Endometrial microvascular endothelial cells (primary cell): Measurements from ENCODE around the gene SEC31B. TPM values are rescaled to one million over a fixed set of nuclear protein-coding genes. Genes with fewer than 3 reads are reported as not detected.

Experiments used
- in situ Hi-C: cut with HindIII; loops from 2 replicates; pipeline ENCODE4 v1.10.0; 2017; ENCODE audit warnings: low sequenced_read_pairs, low pct_unique_long_range_greater_than_20kb; ENCODE audit errors: inconsistent ontology term
- total RNA-seq: library from RNA; depleted of rRNA; stranded (reverse); fragments of >200 nt; gene quantifications from one replicate; pipeline ENCODE4 v1.2.3, GENCODE V29; 2015; ENCODE audit errors: inconsistent ontology term

SEC31B gene
- total RNA-seq, 1 donor from 2014 or later: 0.93 TPM

GRCh38 chr10:100470367-100470766 lies 49.3 kb downstream of the SEC31B start:
- in situ Hi-C loops: no loop called here

DNA sequence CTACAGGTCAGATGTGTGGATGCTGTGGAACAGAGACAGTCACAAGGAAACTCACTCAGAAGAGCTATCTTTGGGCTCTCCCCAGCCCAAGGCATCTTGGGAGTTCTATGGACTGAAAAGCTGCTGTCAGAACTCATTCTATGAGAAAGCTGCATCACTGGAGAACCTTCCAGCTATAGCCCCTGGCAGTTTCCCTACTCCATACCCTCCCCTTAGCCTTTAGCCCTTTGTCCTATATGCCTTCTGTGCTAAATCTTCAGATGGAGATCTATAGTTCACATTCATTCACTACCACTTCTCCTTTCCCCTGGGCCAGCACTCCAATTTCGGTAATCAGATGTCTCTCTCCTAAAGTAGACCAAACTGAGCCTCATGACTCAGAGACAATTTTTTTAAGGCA lies 49.9 kb downstream of the SEC31B start:
- in situ Hi-C loops: no loop called here

DNA sequence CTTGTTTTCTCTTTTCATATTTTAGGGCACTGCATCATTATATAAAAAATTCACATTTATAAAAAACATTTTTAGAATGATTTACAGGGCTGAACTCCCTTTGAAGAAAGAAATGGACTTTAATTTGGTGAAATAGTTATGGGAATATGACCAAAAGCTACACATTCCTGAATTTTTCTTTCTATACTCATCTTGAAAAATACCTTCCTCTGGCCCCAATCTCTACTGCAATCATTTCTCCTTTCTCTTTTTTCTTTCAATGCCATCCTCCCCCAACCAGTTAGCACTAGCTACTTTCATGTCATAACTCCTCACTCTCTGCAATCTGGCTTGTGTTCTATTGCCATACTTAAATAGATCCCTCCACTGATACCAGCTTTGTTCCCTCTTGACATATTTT lies 50.7 kb downstream of the SEC31B start:
- in situ Hi-C loops: no loop called here

GRCh38 chr10:100468322-100468721 lies 51.3 kb downstream of the SEC31B start:
- in situ Hi-C loops: no loop called here

GRCh38 chr10:100462709-100463108 lies 57.0 kb downstream of the SEC31B start, which contains the start of gene WNT8B:
Gene WNT8B, plus strand, starts transcription at chr10:100463009. Its CDS starts 160 bp downstream, at chr10:100463169.
- in situ Hi-C loops: no loop called here

DNA sequence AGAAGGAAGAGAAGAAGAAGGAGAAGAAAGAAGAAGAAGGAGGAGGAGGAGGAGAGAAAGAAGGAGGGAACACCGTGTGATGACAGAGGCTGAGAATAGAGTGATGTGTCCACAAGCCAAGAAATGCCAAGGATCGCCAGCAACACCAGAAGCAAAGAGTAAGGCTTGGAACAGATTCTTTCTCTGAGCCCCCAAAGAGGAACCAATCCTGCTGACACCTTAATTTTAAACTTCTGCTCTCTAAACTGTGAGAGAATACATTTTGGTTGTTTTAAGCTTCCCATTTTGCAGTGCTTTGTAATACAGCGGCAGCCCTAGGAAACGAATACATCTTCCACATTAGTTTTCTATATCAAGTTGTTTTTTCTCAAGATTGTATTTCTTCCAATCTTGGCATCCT lies 70.7 kb downstream of the SEC31B start:
- in situ Hi-C loops: no loop called here

- in situ Hi-C loops: no loop called here
Measured at GRCh38 chr10:100447663-100448062, 72.0 kb downstream of the SEC31B start.

DNA sequence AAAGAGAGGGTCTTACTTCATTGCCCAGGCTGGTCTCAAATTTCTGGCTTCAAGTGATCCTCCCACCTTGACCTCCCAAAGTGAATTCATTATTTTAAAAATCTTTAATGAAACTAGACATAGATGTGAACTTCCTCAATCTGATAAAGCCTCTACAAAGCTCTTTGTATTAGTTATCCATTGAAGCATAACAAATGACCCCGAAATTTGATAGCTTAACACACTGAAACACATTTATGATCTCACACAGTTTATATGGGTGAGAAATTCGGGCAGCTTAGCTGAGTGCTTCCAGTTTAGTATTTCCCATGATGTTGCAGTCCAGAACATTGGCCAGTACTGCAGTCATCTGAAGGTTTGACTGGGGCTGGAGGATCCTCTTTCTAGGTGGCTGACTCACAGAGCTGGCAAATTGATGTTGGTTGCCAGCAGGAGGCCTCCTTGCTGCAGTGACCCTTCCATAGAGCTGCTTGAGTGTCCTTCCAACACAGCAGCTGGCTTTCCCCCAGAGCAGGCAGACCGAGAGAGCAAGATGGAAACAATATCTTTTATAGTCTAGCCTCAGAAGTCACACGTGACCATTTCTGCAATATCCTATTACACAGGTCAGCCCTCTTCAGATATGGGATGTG lies 73.4 kb downstream of the SEC31B start:
- in situ Hi-C loops: no loop called here

GRCh38 chr10:100442548-100442947 lies 77.1 kb downstream of the SEC31B start:
- in situ Hi-C loops: no loop called here

GRCh38 chr10:100438674-100439315 lies 80.9 kb downstream of the SEC31B start:
- in situ Hi-C loops: loop anchor here (10.0 kb wide), 1 partner anchor 84 kb away; no protein-coding TSS in a partner anchor

Other genes starting within 250 kb of the SEC31B start
- 74.7 TPM for gene BLOC1S2, start 233.2 kb downstream of the SEC31B start, total RNA-seq
- gene PKD2L1, start 189.6 kb downstream of the SEC31B start, total RNA-seq: not detected
- 45.1 TPM for gene SCD, start 172.6 kb downstream of the SEC31B start, total RNA-seq
- not detected for gene WNT8B, start 56.9 kb downstream of the SEC31B start, total RNA-seq
- 187 TPM for gene NDUFB8, start 10.0 kb upstream of the SEC31B start, total RNA-seq
- 5.4 TPM for gene HIF1AN, start 16.1 kb upstream of the SEC31B start, total RNA-seq
- gene PAX2, start 225.7 kb upstream of the SEC31B start, total RNA-seq: not detected